Activated CD4-positive, alpha-beta T cell treated with anti-CD3 and anti-CD28 coated beads, Interleukin-2, amount 50 U/mL, for 48 hours (primary cell): ENCODE measurements around the gene MCM6.
"Not testable (repeated sequence)": the region's sequence is repeated elsewhere in the genome, so short reads cannot be mapped to it uniquely, and the experiment has no call there.

Source experiments
- DNase-seq, 2 experiments: peaks; one replicate each; pipeline ENCODE4 v3.0.0-alpha.2; 2020

The MCM6 gene

GRCh38 chr2:135876066-135876711, at the start of gene MCM6:
Gene MCM6, minus strand, starts transcription at chr2:135876443. Its CDS starts 78 bp downstream, at chr2:135876365.
- DNase-seq = peak; percentile 99 to 100

GRCh38 chr2:135925571-135925970, 49.3 kb upstream of the MCM6 start:
- no peak for DNase-seq

GRCh38 chr2:135916207-135916606, 40.0 kb upstream of the MCM6 start:
- no peak for DNase-seq

GRCh38 chr2:135914485-135914884, 38.2 kb upstream of the MCM6 start:
- no peak for DNase-seq

- DNase-seq = peak in 1 of 2 experiments; percentile 37
Measured at GRCh38 chr2:135913727-135914365, 37.6 kb upstream of the MCM6 start.

GRCh38 chr2:135909976-135910375, 33.7 kb upstream of the MCM6 start:
- DNase-seq = no peak

GRCh38 chr2:135905679-135906078, 29.4 kb upstream of the MCM6 start:
- DNase-seq = no peak

GRCh38 chr2:135904341-135904989, 28.2 kb upstream of the MCM6 start:
- DNase-seq = no peak

GRCh38 chr2:135903650-135904049, 27.4 kb upstream of the MCM6 start:
- DNase-seq = no peak

- DNase-seq = no peak
Measured at GRCh38 chr2:135899567-135899966, 23.3 kb upstream of the MCM6 start.

GRCh38 chr2:135898234-135898786, 22.1 kb upstream of the MCM6 start:
- no peak for DNase-seq

- DNase-seq = no peak
Measured at GRCh38 chr2:135894930-135895329, 18.7 kb upstream of the MCM6 start.

GRCh38 chr2:135893374-135893794, 17.1 kb upstream of the MCM6 start:
- DNase-seq = no peak

GRCh38 chr2:135890835-135891234, 14.6 kb upstream of the MCM6 start:
- DNase-seq = no peak

GRCh38 chr2:135890149-135890548, 13.9 kb upstream of the MCM6 start:
- no peak for DNase-seq

GRCh38 chr2:135888587-135888986, 12.3 kb upstream of the MCM6 start:
- DNase-seq = not testable (repeated sequence)

GRCh38 chr2:135885709-135886108, 9.5 kb upstream of the MCM6 start:
- no peak for DNase-seq

GRCh38 chr2:135882415-135882814, 6.2 kb upstream of the MCM6 start:
- no peak for DNase-seq

GRCh38 chr2:135876770-135877169, 527 bp upstream of the MCM6 start:
- peak in 1 of 2 experiments; percentile 23 for DNase-seq

- peak; percentile 79 to 82 for DNase-seq
Measured at GRCh38 chr2:135875491-135876065, 665 bp downstream of the MCM6 start.

GRCh38 chr2:135874777-135875365, 1.4 kb downstream of the MCM6 start:
- peak; percentile 10 to 26 for DNase-seq

GRCh38 chr2:135870571-135870970, 5.7 kb downstream of the MCM6 start:
- DNase-seq = peak in 1 of 2 experiments; percentile 18

- DNase-seq = no peak
Measured at GRCh38 chr2:135863233-135863632, 13.0 kb downstream of the MCM6 start.
